Stimulated activated CD8-positive, alpha-beta memory T cell treated with anti-CD3 and anti-CD28 coated beads, Interleukin-12 subunit alpha, Interleukin-12 subunit beta, amount 100 ng/mL, for 4 hours (primary cell): Measurements from ENCODE around the gene CHST7.
"Not testable (repeated sequence)": the region's sequence is repeated elsewhere in the genome, so short reads cannot be mapped to it uniquely, and the experiment has no call there.

Source experiments
- DNase-seq: peaks from one replicate; pipeline ENCODE4 v3.0.0-alpha.2; 2020; ENCODE audit warnings: low read depth

The CHST7 gene, protein sequence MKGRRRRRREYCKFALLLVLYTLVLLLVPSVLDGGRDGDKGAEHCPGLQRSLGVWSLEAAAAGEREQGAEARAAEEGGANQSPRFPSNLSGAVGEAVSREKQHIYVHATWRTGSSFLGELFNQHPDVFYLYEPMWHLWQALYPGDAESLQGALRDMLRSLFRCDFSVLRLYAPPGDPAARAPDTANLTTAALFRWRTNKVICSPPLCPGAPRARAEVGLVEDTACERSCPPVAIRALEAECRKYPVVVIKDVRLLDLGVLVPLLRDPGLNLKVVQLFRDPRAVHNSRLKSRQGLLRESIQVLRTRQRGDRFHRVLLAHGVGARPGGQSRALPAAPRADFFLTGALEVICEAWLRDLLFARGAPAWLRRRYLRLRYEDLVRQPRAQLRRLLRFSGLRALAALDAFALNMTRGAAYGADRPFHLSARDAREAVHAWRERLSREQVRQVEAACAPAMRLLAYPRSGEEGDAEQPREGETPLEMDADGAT

DNA sequence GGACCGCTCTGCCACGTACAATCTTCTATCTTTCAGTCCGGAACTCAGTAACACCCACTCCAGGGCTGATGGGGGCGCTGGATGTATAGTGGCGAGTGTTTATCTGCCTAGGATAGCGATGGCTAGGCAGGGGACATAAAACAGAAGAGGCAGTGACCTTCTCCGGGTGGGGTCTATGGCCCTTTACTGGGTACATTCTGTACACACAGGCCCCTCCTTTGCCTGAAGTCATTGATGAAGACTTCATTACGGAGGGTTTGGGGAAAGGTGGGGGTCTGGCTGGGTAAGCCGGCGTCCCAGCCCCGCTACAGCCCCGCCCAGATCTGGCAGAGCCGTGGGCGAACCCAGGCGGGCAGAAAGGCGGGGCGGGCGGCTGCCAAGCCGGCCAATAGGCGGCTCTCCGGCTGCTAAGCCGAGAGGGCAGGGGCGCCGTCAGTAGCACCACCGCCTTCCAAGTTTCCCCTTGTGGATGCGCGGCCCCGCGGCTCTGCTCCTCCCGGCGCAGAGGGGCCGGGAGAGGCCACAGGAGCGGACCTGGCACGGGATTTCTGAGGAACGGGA is at the start of gene CHST7:
Gene CHST7, plus strand, starts transcription at position 435 of the 561 bp plus-strand sequence. CDS start 167 bp downstream, outside the sequence.
- peak; percentile 42 for DNase-seq

DNA sequence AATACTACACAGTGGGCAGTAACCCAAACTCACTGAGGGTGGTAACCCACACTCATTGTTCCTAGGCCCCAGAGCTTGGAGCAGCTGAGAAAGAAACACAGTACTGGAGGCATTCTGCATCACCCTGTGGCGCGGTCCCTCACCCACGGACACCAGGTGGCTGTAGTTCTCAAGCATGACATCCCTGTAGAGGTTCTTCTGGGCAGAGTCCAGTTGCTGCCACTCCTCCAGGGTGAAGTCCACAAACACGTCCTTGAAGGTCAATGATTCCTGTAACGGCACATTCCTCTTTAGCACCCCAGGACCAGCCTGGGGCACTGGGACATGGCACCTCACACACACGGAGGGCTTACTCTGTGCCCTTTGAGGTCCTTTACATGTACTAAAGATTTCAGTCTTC is 44.9 kb upstream of the CHST7 start:
- DNase-seq = not testable (repeated sequence)

DNA sequence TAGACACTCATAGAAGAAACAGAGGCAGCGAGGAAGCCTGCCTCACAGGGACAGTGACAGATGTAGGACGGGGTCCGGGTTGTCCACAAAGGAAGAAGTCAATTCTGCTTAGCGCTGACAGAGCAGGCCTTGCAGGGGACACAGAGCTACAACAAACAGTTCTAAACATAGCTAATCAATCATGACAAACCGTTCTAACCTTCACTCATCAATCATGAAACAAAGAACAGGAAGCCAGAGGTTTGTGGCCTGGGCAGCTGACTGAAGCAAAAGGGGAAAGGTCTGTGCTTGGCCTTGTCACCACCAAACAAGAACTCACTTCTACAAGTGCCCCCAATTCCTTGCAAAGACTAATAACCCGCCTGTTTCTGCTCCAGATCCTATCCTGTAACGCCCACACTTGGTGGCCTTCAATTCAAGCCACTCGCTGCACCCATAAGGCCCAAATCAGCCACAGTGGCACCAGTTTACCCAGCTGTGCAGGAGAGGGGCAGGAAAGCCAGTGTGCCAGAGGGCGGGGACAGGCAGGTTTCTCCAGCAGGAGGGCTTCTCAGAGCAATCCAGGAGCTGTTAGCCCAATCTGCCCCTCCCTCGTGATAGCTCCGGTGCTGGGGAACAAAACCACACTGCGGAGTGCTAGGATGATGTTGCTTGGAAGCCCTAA is 43.7 kb upstream of the CHST7 start:
- DNase-seq = not testable (repeated sequence)

DNA sequence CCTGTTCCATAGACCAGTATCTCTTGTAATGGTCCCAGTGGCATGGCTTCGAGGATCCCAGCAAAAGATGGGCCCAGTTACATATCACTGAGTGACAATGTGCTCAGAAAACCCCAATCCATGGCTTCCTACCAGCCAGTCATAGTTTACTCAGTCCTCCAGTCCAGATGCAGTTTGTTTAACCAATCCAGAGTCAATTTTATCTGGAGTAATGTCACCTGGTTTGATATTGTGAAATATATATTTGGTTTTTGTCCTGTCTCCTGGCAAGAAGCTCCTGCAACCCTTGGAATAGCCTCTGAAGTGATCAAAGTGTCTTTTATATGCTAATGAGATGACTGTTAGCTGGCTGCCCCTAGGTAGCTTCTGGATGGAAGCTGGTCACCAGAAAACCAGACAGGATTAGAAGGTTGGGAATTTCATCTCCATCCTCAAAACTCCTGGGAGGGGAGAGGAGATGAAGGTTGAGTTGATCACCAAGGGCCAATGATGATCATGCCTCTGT is 43.1 kb upstream of the CHST7 start:
- DNase-seq = not testable (repeated sequence)

DNA sequence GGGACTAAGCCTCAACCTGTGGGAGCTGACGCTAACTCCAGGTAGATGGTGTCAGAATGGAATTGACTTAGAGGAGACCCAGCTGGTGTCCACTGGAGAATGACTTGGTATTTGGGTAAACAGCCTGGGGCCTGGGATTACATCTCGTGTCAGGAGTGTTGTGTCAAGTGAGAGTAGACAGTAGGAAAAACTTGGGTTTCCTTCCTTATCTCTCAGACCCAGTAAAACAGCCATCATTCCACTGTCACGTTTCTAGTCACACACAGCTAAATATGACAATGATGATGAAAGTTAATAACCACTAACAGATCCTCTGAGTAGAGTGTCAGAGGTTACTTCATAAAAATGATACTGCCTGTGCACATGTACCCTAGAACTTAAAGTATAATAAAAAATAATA is 42.1 kb upstream of the CHST7 start:
- DNase-seq = no peak

DNA sequence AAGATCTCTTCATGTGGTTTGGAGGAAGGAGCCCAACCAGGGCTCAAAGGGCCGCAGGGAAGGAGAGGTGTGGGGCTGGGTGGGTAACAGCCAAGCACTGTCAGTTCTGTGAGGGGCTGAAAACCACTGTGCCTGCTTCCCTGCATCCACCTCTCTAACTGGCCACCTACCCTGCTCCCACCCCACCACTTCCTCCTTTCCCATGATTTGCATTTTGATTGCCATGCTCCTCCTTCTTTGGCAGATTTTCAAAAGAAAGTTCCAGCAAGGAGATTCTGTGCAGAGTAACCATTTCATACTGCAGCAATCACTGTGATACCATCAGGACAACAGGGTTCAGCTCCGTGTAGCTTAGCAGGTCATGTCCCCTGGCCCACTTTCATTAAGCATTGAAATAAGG is 30.1 kb upstream of the CHST7 start:
- no peak for DNase-seq

DNA sequence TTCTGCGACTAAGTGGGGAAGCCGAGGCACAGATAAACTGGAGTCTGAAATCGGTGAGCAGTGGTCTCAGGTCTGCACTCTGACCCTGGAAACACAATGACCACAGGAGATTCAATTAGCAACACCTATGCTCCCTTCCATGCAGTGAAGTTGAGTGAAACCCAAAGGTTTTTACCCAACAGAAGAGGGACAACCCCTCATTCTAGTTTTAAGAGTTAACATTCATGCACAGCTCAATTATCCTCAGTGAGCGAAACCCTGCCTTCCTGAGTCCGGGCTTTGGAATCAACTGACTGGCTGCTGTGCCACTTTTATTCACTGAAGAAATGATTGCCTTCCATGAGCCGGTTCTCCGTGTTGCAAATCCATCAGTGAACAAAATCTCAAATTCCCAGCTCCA is 29.0 kb upstream of the CHST7 start:
- not testable (repeated sequence) for DNase-seq

DNA sequence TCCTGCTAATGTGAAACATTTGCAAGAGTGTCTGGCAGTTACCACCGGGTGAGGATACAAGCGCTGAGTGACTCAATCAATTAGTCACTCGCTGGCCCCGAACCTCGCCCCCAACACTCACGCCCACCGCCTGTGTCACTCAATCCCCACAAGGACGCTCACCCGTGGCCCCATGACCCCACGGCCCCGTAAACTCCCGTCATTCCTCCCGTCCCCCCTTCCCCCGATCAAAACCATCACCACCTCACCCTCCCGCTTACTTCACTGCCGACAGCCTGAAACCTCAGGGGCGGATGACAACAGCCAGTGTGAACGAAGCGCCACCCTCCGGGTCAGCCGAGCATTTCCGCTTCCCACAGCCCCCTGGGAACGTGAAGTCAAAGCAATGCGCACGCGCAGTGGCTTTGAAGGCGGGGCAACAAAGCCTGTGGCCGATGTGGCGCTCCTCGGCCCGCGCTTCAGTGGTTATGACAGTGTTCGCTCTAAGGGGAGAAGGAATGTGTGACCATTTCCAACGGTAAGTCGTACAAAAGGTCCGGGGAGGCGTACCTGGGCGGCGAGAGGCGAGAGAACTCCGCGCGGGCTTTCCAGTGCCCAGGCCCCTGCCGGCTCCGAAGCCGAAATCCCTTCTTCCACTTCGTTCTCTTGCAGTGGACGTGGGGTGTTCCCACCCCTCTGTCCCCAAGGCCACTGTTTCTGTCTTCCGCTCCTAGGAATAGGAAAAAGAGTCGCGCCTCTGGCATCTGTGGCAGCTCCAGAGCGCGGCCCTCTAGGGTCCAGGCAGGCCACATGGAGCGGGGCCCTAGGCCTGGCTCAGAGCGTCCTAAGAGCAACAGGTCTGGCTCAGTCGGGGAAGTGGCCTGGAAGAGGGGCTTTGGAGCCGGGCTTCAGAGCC is 28.2 kb upstream of the CHST7 start, which contains the start of gene ZNF674:
Gene ZNF674, minus strand, starts transcription at position 311 of the 895 bp plus-strand sequence. CDS start 3,334 bp downstream, outside the sequence.
- DNase-seq = peak; percentile 85

DNA sequence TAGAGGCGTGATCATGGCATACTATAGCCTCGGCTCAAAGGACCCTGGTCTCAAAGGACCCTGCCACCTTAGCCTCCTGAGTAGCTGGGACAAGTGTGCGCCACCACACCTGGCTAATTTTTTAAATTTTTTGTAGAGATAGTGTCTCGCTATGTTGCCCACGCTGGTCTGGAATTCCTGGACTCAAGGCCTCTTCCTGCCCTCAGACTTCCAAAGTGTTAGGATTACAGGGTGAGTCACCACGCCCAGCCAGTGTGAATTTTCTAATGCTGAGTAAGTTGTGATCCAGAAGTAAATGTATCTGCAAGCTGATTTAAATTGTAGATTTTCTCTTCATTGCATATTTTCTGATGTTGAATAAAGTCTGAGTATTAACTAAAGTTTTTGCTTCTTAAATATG is 25.7 kb upstream of the CHST7 start:
- no peak for DNase-seq

DNA sequence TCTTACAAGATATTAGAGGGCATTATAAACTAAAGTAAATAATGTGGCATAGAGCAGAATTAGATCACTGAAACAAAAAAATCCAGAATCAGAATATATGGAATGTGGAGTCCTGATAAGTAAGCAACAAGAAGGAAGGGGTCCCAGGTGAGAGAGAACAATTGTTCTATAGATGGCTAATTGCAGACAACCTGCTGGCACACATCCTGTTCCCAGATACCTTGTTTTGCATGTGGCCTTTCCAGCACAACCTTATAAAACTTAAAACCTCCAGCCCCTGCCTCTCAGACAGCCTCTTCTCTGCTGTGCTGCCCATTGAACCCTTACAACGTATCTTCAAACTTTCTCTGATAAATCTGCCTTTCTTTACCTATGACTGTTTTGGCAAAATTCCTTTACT is 23.7 kb upstream of the CHST7 start:
- DNase-seq = no peak

DNA sequence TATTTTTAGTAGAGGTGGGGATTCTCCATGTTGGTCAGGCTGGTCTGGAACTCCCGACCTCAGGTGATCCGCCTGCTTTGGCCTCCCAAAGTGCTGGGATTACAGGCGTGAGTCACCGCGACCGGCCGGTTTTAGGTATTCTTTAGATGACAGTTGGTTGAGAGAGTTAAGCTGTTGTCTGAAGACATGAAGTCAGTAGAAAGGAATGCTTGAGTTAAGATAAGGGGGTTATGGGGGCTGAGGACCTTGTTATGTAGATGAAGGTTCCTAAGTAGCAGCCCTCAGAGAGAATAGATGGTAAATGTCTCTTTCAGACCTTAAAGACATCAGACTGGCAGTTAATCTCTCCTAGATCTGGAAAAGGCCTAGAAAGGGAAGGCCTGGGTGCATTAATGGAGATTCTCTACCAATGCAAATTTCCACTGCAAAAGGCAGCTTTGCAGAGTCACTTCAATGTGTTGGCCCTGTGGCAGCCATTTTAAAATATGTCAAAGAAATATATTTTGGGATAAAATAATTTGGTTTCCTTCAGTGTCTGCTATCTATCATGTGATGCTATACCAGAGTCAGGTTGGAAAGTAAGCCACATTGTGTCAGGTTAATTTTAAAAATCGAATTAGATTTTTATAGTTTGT is 22.0 kb upstream of the CHST7 start:
- no peak for DNase-seq

DNA sequence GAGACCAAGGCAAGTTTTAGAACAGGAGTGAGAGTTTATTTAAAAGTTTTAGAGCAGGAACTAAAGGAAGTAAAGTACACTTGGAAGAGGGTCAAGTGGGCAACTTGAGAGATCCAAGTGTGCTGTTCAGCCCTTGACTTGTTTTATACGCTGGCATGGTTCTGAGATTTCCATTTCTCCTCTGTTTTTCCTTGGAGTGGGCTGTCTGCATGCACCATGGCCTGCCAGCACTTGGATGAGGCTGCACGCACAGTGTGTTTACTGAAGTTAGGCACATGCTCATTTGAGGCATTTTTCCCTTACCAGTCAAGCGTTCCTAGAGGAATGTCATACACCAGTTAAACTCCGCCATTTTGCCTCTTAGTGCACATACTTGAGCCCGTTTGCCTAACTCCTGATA is 19.6 kb upstream of the CHST7 start:
- no peak for DNase-seq

DNA sequence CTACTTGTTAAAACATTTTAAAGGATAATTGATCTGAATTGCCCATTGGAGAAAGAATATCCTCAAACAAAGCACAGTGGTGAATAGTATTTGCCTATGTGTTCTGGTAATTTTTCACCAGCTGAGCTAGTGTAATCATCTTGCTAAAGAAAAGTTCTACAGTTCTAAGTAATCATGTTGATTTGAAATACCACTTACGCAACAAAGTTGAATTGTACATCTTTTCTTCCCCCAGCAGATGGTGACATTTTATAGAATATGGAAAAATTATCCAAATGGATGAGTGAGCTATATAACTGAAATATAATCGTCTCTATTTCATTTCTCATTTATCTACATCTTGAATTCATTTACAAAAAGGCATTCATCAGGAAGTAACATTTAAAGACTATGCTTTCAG is 18.6 kb upstream of the CHST7 start:
- DNase-seq = no peak

DNA sequence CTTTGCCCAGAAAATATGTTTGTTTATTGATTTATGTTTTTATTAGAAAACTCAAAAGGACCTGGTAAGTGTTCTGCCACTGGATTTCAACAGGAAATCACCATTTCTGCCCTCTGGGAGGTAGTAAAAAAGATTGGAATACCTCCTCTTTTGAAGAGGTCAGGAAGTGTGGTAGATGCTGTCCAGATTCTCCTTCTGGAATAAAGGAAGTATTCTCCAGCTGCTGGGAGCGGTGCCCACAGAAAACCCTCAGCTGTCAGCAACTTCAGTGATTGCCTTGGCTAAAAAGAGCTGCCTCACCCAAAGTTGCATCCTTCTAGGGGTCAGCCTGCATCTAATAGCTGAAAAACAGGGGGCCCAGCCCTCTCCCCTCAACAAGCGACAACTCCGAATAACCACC is 14.5 kb upstream of the CHST7 start:
- no peak for DNase-seq

DNA sequence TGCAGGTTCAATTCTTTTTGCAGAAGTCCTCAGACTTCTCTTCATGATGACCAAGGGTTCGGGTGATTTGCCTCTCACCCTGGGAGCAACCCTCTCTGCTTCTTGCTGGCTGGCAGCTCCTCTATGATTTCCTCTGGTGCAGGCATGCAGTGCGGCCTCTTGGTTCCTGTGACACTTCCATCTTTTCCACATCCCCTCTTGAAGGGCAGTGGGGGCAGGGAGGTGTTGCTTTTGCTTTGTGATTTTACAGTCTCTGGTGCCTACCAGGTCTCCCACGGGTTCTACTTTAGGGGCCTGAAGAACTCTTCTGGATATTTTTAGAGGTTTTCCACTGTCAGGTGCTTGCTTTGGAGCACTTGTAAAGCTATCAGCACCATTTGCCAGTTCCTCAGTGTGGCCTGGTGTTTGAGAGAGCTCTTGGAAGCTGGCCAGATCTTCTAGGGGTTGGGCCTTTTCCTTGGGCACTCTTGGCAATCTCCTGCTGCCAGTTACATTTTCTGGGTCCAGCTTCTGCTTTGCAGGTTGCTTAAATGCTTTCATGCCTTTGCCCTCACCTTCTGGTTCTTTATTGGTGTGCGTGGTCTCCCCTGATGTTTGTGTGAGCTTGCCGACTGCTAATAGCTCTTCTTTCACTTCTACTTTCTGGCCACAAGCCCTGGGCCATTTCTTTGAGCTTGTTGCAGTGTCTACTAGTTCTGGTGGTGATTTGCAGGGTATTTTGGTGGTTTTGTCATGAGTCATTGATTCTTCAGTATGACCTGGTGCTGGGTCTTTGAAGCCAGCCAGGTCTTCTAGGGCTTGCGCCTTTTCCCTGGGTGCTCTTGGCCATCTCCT is 11.5 kb upstream of the CHST7 start:
- DNase-seq = no peak

DNA sequence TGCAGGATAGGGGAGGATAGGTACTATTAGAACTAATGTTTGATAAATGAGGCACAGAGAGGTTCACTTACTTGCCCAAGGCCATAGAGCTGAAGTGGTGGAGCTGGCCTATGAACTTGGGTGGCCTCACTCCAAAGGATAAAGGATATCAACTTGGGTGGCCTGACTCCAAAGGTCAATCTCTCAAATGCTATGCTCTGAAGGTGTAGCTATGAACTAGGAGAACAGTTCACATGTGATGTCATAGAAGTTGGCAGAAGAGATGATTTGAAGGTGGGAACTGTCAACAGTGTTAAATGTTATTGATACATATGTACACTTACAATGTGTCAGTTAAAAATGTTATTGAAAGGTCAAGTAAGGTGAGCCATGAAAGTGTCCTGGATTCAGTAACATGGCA is 6.2 kb upstream of the CHST7 start:
- DNase-seq = no peak

DNA sequence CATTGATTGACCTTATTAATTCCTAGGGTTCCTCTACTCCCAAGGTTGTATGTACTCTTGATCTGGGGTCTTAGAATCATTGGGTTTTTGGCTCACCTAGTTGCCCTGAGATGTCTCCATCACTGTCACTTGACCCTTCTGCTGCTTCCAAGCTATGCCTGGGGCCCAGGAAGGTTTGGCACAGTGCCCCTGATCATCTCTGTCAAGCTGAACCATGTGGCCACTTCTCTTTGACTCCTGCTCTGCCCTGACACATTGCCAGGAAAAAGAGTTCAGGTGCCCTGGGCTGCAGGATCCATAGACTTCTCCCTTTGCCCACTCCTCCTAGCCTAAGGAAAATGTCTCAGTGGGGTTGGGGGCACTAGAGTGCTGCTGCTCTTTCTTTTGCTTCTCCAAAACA is 3.9 kb upstream of the CHST7 start:
- DNase-seq = no peak

DNA sequence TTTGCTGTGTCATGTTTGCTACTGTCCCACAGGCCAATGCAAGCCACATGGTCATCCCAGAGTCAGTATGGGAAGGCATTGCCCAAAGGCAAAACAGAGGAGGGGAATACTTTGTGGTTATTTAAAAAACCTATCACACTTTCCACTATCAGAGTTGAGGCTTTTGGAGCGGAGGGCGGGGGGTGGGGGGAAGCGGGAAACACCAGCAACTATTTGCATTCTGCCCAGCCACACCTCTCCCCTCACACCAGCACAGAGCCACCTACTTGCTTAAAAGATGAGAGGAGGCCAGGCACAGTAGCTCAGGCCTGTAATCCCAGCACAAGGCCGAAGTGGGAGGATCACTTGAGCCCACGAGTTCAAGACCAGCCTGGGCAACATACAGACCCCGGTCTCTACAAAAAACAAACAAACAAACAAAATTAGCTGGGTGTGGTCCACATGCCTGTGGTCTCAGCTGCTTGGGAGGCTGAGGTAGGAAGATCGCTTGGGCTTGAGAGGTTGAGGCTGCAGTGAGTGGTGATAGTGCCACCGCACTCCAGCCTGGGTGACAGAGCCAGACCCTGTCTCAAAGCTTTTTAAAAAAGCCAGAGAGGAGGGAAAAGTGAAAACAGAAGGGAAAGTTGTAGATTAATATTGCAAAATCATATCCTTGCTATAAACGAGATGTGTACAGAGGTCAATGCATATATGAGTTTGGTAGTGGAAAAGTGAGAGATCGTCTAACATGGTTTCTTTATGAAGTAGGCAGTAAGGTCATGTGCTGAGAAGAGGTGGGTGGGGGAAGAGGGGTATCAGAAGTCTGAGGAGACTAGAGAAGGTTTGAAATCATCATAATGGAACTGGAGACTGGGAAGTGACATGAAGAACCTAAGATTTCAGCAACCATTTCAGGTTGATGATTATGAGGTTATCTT is 1.9 kb upstream of the CHST7 start:
- DNase-seq = no peak

DNA sequence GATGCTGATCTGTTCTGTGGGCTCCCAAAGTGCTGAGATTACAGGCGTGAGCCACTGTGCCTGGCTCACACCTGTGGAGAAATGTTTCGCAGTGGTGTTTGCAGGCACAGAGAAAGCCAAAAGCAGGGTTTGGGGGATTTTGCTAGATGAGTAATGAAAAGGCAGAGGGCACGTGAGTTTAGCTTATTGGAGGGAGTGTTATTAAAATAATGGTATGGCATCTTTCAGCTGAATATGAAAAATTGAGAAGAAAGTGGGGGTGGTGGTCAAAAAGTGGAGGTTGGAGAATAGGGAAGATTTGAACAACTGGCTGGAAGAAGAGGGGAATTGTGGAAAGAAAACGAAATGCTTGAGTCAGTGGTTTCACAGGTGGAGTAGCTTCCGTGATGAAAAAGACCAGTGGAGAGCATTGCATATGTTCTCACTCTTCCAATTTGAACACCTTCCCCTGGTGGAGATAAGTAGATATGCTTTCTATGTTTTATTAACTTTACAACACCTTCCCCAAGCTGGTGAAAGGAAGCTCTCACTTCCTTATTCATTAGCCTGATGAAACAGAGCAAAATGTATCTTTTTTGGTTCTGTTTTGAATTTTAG is 1.1 kb upstream of the CHST7 start:
- DNase-seq = no peak
